ENCODE measurements around the gene DERA. TPM values are rescaled to one million over a fixed set of nuclear protein-coding genes. Genes with fewer than 3 reads are reported as not detected.
"Not testable (repeated sequence)": the region's sequence is repeated elsewhere in the genome, so short reads cannot be mapped to it uniquely, and the experiment has no call there.

Gene DERA
- total RNA-seq, 1 experiment from 2014 or later: 67.6 TPM

DNA sequence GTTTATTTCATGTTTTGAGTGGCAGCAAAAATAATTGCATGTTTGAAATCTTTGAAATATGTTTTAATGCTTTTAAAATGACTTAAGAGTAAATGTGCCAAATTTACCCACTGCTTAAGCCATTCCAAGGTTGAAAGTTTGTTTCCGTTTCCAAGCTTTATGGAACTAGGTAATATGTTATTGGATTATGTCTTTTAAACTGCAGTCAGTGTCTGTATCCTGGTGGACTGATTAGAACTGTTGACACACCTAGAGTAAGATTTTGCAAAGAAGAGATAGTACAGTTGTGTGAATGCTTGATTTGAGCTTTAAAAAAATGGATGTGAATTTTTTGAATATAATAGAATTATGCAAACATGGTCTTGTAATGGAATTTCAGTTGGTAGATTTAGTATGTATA is 135.1 kb downstream of the DERA start:
- Histone ChIP-seq H3K36me3 (ENCODE audit: low read depth) (no peaks in the 10 kb centered on the region), H3K27me3 (ENCODE audit: insufficient read depth, low read depth) (no peaks in the 10 kb centered on the region), H3K9me2 (ENCODE audit: insufficient read depth) (no peaks in the 10 kb centered on the region), H3K79me2 (ENCODE audit: low read depth) (no peaks in the 10 kb centered on the region), H3F3A (ENCODE audit: insufficient read depth, low read depth) (no peaks in the 10 kb centered on the region), H3K9me3 (ENCODE audit: insufficient read depth, low read depth) (no peaks in the 10 kb centered on the region), H4K20me1 (ENCODE audit: insufficient read depth) (no peaks in the 10 kb centered on the region), H3K4me3 (no peak overlapping the region), H3K27ac (no peak overlapping the region), H3K4me2 (no peak overlapping the region), H2AFZ (no peak overlapping the region), H3K4me1 (replicated peaks; ENCODE audit: insufficient read depth) (no peaks in the 10 kb centered on the region)
- ChIA-PET CTCF (no interaction called here), POLR2A (ENCODE audit: unreplicated experiment) (no interaction called here)
- intact Hi-C loops (cut with micrococcal nuclease; ENCODE audit: unreplicated experiment): no loop called here
- DNase-seq: no peak
- no TSS peak for BruUV-seq (replicated peaks)
- TF ChIP-seq EZH2 (IDR thresholded peaks at IDR 0.05; ENCODE audit: low read depth): no peak
- TF ChIP-seq, protein P1, sequence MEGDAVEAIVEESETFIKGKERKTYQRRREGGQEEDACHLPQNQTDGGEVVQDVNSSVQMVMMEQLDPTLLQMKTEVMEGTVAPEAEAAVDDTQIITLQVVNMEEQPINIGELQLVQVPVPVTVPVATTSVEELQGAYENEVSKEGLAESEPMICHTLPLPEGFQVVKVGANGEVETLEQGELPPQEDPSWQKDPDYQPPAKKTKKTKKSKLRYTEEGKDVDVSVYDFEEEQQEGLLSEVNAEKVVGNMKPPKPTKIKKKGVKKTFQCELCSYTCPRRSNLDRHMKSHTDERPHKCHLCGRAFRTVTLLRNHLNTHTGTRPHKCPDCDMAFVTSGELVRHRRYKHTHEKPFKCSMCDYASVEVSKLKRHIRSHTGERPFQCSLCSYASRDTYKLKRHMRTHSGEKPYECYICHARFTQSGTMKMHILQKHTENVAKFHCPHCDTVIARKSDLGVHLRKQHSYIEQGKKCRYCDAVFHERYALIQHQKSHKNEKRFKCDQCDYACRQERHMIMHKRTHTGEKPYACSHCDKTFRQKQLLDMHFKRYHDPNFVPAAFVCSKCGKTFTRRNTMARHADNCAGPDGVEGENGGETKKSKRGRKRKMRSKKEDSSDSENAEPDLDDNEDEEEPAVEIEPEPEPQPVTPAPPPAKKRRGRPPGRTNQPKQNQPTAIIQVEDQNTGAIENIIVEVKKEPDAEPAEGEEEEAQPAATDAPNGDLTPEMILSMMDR (conservative IDR thresholded peaks at IDR 0.05): no peak

DNA sequence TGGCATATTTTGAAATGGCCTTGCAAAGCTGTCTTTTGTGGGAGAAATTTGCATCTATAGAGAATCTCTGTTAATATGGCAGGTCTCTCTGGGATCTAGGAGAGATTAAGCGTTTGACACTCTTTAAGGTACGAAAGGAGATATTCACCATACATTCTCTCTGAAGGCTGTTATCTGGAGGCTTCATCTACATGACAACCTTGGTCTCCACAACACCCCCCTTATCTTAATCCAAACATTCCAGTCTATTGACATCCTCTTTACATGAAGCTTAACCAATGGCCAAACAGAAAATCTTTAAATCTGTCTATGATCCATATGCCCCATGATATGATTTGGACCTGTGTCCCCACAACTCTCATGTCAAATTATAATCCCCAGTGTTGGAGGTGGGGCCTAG is 137.4 kb downstream of the DERA start:
- H3K9me3 ChIP-seq (ENCODE audit: insufficient read depth, low read depth): no peaks in the 10 kb centered on the region
- DNase-seq: no peak
- no peak overlapping the region for H3K4me2 ChIP-seq
- no peak overlapping the region for H3K27ac ChIP-seq
- H3K9me2 ChIP-seq (ENCODE audit: insufficient read depth): no peaks in the 10 kb centered on the region
- BruUV-seq (replicated peaks): no TSS peak
- intact Hi-C loops (cut with micrococcal nuclease; ENCODE audit: unreplicated experiment): no loop called here
- POLR2A ChIA-PET (ENCODE audit: unreplicated experiment): no interaction called here
- H3K4me1 ChIP-seq (replicated peaks; ENCODE audit: insufficient read depth): no peaks in the 10 kb centered on the region
- H3K36me3 ChIP-seq (ENCODE audit: low read depth): no peaks in the 10 kb centered on the region
- no peaks in the 10 kb centered on the region for H4K20me1 ChIP-seq (ENCODE audit: insufficient read depth)
- TF ChIP-seq EZH2 (IDR thresholded peaks at IDR 0.05; ENCODE audit: low read depth): no peak
- TF ChIP-seq, protein P1 (conservative IDR thresholded peaks at IDR 0.05): no peak
- no peaks in the 10 kb centered on the region for H3K27me3 ChIP-seq (ENCODE audit: insufficient read depth, low read depth)
- no peaks in the 10 kb centered on the region for H3F3A ChIP-seq (ENCODE audit: insufficient read depth, low read depth)
- H3K79me2 ChIP-seq (ENCODE audit: low read depth): no peaks in the 10 kb centered on the region
- no peak overlapping the region for H2AFZ ChIP-seq
- CTCF ChIA-PET: no interaction called here
- no peak overlapping the region for H3K4me3 ChIP-seq

DNA sequence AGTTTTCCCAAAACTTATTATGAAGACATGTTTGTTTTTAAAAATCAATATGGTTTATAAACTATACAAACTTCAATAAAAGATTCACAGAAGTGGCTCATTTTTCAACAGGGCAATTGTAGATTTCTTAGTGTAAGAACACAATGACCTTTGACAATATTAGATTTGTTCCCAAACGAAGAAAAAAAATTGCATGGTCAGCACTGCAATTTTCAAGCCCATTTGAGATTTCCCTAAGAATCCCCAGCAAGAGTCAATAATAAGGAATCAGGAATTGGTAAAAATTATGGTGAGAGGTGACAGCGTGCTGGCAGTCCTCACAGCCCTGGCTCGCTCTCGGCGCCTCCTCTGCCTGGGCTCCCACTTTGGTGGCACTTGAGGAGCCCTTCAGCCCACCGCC is 145.8 kb downstream of the DERA start:
- Histone ChIP-seq H3K4me2 (no peak overlapping the region), H2AFZ (no peak overlapping the region), H3K27me3 (ENCODE audit: insufficient read depth, low read depth) (no peaks in the 10 kb centered on the region), H3K9me3 (ENCODE audit: insufficient read depth, low read depth) (no peaks in the 10 kb centered on the region), H3K27ac (no peak overlapping the region), H3F3A (ENCODE audit: insufficient read depth, low read depth) (no peaks in the 10 kb centered on the region), H3K4me3 (no peak overlapping the region), H3K4me1 (replicated peaks; ENCODE audit: insufficient read depth) (no peaks in the 10 kb centered on the region), H3K79me2 (ENCODE audit: low read depth) (no peaks in the 10 kb centered on the region), H3K36me3 (ENCODE audit: low read depth) (no peaks in the 10 kb centered on the region), H3K9me2 (ENCODE audit: insufficient read depth) (peaks cover 9% of the 10 kb centered on the region; the same call in 1 of the 2 replicates), H4K20me1 (ENCODE audit: insufficient read depth) (no peaks in the 10 kb centered on the region)
- no peak for TF ChIP-seq EZH2 (IDR thresholded peaks at IDR 0.05; ENCODE audit: low read depth)
- TF ChIP-seq, protein P1 (conservative IDR thresholded peaks at IDR 0.05): no peak
- ChIA-PET POLR2A (ENCODE audit: unreplicated experiment) (no interaction called here), CTCF (no interaction called here)
- intact Hi-C loops (cut with micrococcal nuclease; ENCODE audit: unreplicated experiment): no loop called here
- no TSS peak for BruUV-seq (replicated peaks)
- DNase-seq: no peak

DNA sequence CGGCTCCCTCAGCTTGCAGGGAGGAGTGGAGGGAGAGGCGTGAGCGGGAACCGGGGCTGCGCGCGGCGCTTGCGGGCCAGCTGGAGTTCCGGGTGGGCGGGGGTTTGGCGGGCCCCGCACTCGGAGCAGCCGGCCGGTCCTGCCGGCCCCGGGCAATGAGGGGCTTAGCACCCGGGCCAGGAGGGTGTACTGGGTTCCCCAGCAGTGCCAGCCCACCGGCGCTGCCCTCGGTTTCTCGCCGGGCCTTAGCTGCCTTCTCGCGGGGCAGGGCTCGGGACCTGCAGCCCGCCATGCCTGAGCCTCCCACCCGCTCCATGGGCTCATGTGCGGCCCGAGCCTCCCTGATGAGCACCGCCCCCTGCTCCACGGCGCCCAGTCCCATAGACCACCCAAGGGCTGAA is 146.2 kb downstream of the DERA start:
- H3K9me2 ChIP-seq (ENCODE audit: insufficient read depth): not testable (repeated sequence)

More for the DNA sequence above, 146.2 kb downstream of the DERA start:
- H3K4me3 ChIP-seq; POLR2A ChIA-PET (ENCODE audit: unreplicated experiment); H3K79me2 ChIP-seq (ENCODE audit: low read depth); intact Hi-C loops (cut with micrococcal nuclease; ENCODE audit: unreplicated experiment); H3K27me3 ChIP-seq (ENCODE audit: insufficient read depth, low read depth); H2AFZ ChIP-seq; H3F3A ChIP-seq (ENCODE audit: insufficient read depth, low read depth); H3K27ac ChIP-seq; DNase-seq; H3K4me1 ChIP-seq (replicated peaks; ENCODE audit: insufficient read depth); BruUV-seq (replicated peaks); CTCF ChIA-PET; H4K20me1 ChIP-seq (ENCODE audit: insufficient read depth); H3K4me2 ChIP-seq; H3K9me3 ChIP-seq (ENCODE audit: insufficient read depth, low read depth); H3K36me3 ChIP-seq (ENCODE audit: low read depth): not testable (repeated sequence)
